HG03135 (cell line): Measurements from ENCODE around the gene MDN1.

Experiments
- ATAC-seq: cut with Tn5 transposase; IDR thresholded peaks from one replicate; pipeline ENCODE4 v1.9.1; 2021; ENCODE audit warnings: mild to moderate bottlenecking, moderate library complexity; ENCODE audit not compliant: unreplicated experiment

MDN1 gene

GRCh38 chr6:89611666-89612065 is 207.9 kb downstream of the MDN1 start:
- no peak for ATAC-seq

GRCh38 chr6:89610149-89610642 is 209.4 kb downstream of the MDN1 start:
- no peak for ATAC-seq

GRCh38 chr6:89605861-89606260 is 213.7 kb downstream of the MDN1 start:
- no peak for ATAC-seq

GRCh38 chr6:89604653-89605052 is 214.9 kb downstream of the MDN1 start:
- no peak for ATAC-seq

GRCh38 chr6:89602166-89602565 is 217.4 kb downstream of the MDN1 start:
- ATAC-seq: no peak

GRCh38 chr6:89599727-89600126 is 219.9 kb downstream of the MDN1 start:
- no peak for ATAC-seq

- no peak for ATAC-seq
These were observed 221.6 kb downstream of the MDN1 start for GRCh38 chr6:89597988-89598387.

- no peak for ATAC-seq
These were observed 222.2 kb downstream of the MDN1 start for GRCh38 chr6:89597372-89597771.

- no peak for ATAC-seq
These were observed 223.1 kb downstream of the MDN1 start for GRCh38 chr6:89596484-89596883.

- ATAC-seq: peak; percentile 92
These were observed 223.5 kb downstream of the MDN1 start for GRCh38 chr6:89596056-89596455.
